DMS53 treated with DMSO at 0.1 percent for 48 hours (cell line): Measurements from ENCODE around the gene CREB1.

Experiments used
- DNase-seq: peaks from one replicate; lab custom pipeline; 2025; ENCODE audit not compliant: unreplicated experiment; lab: John Stamatoyannopoulos, UW

CREB1 gene

DNA sequence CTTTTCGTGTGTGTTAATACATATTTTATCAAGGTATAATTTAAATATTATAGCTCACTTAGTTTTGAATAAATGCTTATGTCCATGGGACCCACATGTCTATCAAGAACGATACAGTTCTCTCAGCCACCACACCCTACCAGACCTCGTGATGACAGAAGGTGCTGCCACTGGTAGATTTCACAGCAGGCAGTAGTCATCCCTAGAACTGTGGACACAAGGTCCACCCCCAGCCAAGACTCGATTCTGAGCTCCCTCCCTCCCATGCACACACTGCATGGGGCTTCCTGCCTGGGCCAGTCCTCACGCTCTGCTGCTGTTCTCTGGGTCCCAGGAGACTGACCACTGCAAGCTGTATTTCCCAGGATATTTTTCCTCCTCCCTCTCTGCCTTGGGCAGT is 26.5 kb upstream of the CREB1 start:
- no peak for DNase-seq

GRCh38 chr2:207504513-207505170 is 25.1 kb upstream of the CREB1 start:
- DNase-seq: no peak

GRCh38 chr2:207505171-207505570 is 24.6 kb upstream of the CREB1 start:
- DNase-seq: no peak

DNA sequence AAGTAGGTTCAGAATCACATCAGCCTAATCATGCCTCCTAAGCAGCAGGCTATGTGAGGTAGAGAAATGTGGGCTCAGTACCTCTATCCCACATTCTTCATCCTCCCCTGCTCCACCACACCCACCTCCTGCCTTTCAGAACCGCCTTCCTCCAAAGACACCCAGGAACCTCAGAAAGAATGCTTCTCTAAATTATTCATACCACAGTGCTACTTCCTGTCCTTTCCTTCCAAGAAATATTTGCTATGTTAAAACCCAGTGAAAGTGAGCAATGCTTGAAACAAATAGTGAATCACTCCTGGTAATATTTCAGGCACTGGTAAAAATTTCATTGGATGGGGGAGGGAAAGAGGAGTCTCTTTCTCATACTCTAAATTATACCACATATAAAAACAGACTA is 24.0 kb upstream of the CREB1 start:
- no peak for DNase-seq

- DNase-seq: no peak
These were observed 23.3 kb upstream of the CREB1 start for GRCh38 chr2:207506426-207506825.

DNA sequence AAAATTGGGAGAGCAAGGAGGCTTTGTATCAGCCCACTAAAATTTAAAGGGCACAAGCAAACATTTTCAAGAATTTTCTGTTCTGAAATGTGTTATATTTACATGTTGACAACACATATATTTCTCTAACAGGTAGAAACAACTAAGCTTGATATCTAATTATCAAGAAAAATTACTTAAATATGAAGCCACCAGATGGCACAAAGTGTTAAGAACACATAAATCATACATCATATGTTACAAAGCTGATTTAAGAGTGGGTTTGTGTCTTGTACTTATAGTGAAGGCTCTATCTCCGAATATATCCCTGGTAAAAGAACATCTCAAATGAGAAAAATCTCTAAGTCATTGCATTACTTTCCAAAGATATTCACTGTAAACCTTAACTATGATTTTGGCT is 19.6 kb upstream of the CREB1 start:
- DNase-seq: no peak

DNA sequence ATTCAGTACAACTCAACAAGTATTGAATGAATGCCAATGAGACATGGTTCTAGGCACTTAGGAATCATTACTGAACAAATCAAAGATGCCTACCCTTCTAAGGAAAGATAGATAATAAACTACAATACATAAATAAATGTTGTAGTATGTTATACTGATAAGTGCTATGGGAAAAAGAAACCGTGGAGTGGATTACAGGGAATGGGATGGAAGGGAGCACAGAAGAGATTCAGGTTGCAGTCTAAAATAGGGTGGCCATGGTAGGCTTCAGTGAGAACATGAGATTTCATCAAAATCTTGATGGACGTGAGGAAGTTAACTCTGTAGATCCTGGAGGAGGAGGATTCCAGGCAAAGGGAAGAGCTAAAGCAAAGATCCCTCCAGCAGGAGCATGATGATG is 17.9 kb upstream of the CREB1 start:
- no peak for DNase-seq

DNA sequence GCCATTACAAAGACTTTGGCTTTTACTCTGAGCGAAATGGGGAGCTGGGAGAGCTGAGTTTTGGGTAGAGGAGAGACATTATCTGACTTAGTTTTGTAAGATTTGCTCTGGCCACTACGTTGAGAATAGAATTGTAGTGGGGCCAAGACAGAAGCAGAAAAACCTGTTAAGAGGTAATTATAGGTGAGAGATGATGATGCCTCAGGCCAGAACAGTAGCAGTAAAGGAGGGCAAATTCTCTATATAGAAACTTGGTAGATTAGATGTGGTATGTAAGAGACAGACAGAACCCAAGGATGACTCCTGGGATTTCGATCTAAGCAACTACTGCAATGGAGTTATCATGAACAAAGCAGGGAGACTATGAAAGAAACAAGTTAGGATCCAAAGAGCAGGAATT is 17.4 kb upstream of the CREB1 start:
- no peak for DNase-seq

GRCh38 chr2:207513551-207514257 is 16.1 kb upstream of the CREB1 start:
- DNase-seq: no peak

- DNase-seq: no peak
These were observed 15.3 kb upstream of the CREB1 start for GRCh38 chr2:207514451-207514850.

- no peak for DNase-seq
These were observed 14.1 kb upstream of the CREB1 start for GRCh38 chr2:207515671-207516070.

DNA sequence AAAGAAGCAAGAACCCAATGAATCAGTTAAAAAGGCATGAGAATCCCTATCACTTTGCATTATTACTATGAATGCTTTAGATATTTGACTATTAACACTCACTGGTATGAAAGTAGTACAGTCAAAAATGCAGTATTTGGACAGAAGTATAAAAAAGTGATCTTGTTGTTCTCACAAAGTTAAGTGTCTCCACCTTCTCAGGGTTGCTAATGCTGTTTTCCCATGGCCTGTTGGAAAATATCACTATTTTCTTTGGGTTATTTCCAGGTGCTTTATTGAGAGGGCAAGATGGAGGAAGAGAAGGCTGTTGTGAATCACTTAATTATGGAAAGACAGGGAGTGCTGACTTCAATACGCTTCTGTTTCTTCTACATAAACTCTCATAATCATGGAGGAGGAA is 13.6 kb upstream of the CREB1 start:
- DNase-seq: no peak

GRCh38 chr2:207523005-207523404 is 6.8 kb upstream of the CREB1 start:
- no peak for DNase-seq

- DNase-seq: no peak
These were observed 4.5 kb upstream of the CREB1 start for GRCh38 chr2:207525296-207525695.

DNA sequence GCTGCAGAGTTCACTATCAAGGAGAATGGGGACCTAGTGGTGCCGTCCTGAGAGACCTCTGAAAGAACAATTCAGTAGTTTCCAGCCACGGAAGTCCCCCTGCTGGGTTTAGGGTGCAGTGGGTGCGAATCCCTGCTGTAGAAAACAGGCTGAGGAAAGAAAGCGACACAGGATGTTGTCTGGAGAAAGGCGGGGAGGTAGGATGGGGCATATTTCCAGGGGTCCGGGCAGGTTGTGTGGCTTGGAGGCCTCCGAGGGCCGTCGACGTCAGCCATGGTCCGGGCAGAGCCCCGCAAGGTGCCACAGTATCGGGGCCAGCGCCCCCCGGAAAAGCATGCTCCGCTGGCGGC is 807 bp upstream of the CREB1 start:
- peak; percentile 17 for DNase-seq

DNA sequence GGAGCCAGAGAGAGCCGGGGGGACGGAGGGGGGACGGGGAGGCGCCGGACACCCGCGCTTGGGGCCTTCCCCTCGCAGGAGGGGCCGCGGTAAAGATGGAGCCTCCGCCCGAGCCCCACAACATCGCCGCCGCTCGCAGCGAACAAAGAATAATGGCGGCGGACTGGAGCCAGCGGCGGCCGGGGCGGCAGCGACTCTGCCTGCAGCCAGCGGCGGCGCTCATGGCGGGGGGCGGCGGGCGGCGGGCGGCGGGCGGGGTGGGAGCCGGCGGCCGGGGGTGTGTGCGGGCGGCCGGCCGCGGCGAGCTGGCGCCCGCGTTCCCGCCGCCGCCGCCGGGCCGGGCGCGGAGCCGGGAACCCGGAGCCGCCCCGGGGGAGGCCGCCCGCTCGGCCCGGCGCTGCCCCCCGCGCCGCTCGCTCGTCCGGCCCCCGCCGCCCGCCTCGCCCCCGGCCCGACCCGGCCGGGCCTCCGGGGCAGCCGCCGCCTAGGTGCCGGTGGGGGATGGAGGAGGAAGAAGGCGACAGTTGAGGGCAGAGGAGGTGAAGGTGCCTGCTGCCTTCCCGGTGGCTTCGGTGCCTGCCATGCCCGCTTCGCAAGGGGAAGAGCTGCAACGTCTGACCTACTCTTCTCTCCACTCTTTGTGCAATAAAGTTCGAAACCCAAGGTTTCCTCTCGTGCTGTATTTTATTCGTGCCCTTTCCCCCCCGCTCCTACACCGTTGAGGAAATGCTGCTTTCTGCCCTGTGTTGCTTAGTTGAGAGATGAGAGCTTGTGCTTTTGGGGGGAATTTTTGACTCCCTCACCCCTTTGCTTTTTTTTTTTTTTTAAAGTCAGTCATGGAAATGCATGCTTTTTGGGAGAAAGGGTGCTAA is 634 bp downstream of the CREB1 start:
- DNase-seq: peak; percentile 15

DNA sequence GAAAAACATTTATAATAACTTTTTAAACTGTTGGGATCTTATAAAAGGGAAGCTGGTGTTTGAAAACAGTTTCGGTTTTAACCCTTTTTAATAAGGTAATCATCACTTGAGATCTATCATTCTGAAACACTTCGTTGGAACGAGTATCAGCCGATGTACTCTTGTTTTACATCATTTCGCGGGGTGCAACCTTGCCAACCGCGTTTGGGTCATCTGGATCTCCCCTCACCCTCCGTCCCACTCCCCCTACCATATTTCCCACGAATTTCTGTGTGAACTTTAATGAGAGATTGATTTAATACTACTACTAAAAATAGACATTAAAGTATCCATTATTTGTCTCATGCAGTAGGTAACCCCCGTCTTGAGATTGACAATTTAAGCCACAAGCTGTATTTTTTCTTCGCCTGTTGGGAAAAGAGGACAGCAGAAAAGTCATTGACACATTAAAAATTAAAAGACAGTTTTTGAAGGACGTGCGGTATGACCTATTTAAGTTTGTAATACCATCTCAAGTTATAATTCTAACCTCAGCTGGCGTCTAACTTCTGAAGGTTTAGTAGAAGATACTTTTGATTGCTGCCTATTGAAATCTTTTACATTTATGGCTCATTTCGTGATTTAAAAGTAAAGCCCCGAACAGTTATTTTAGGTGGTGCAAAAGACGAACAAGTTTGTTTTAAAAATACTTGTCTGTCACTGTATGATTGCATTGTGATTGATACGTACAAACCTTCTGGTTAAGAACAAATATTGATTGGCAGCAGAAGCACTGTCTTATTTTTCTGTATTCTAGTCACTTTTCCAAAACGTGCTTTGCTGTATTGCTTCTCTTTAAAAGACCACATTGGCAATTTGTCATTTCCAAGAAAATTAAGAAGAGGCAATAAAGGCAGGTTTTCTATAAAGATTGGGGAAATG is 1.5 kb downstream of the CREB1 start:
- no peak for DNase-seq

- DNase-seq: no peak
These were observed 2.9 kb downstream of the CREB1 start for GRCh38 chr2:207532676-207533075.

GRCh38 chr2:207533461-207534008 is 3.8 kb downstream of the CREB1 start:
- DNase-seq: peak; percentile 58

- DNase-seq: no peak
These were observed 4.7 kb downstream of the CREB1 start for GRCh38 chr2:207534417-207534816.

- DNase-seq: no peak
These were observed 9.7 kb downstream of the CREB1 start for GRCh38 chr2:207539470-207539869.
